ENCODE results near the gene HIPK4. TPM values are rescaled to one million over a fixed set of nuclear protein-coding genes. Genes with fewer than 3 reads are reported as not detected.

The HIPK4 gene
- total and polyA plus RNA-seq, 2 of the 4 experiments (the other 2 are of a cell fraction): 0.12 to 0.18 TPM

- intact Hi-C loops (cut with micrococcal nuclease): no loop called here
- H4K5ac ChIP-seq (ENCODE audit: low read depth, low read length): no peak overlapping the region
- H2BK20ac ChIP-seq (ENCODE audit: low read depth, low read length): no peak overlapping the region
- H4K91ac ChIP-seq (ENCODE audit: insufficient read depth, low read depth, low read length): no peak overlapping the region
- H3K18ac ChIP-seq (ENCODE audit: low read depth, low read length): no peak overlapping the region
- no peak overlapping the region for H3K27ac ChIP-seq (ENCODE audit: insufficient read depth, low read length)
- no peaks in the 10 kb centered on the region for H3K36me3 ChIP-seq (ENCODE audit: control insufficient read depth, insufficient read depth, low read length)
- no peak overlapping the region for H2AK5ac ChIP-seq (ENCODE audit: low read depth, low read length)
- no peak overlapping the region for H4K8ac ChIP-seq (ENCODE audit: low read depth in 2 of 2, low read length in 2 of 2)
- dilution Hi-C loops (cut with HindIII; ENCODE audit: low sequenced_read_pairs, unreplicated experiment): no loop called here
- ChIA-PET CTCF (no interaction called here), POLR2A (ENCODE audit: unreplicated experiment) (interaction anchor here (0.6 kb wide), 1 partner anchor 960 kb away, joined by 3 read pairs; the partner anchor contains the start of gene RPS16)
- H3K14ac ChIP-seq (replicated peaks; ENCODE audit: low read depth, low read length): no peak overlapping the region
- 0 out of 4 replicates have a peak, but pooled peaks cover 0 to 3% of the 10 kb centered on the region in 2 experiments for H3K79me1 ChIP-seq (ENCODE audit: low read depth in 1 of 2, low read length in 2 of 2)
- H3K4me1 ChIP-seq (ENCODE audit: control insufficient read depth, insufficient read depth, low read length): no peaks in the 10 kb centered on the region
- DNase-seq (no peak), ATAC-seq (ENCODE audit: low read depth) (no peak)
- no peak overlapping the region for H3K56ac ChIP-seq (ENCODE audit: extremely low read depth, insufficient read depth, low read length)
- H4K20me1 ChIP-seq (ENCODE audit: insufficient read depth, low read length): no peaks in the 10 kb centered on the region
- H3K4me2 ChIP-seq (ENCODE audit: low read depth, low read length): no peak overlapping the region
- TF ChIP-seq CEBPB (IDR thresholded peaks at IDR 0.05; ENCODE audit: low read depth, low read length): no peak
- no peak for TF ChIP-seq BHLHE40 (IDR thresholded peaks at IDR 0.05; ENCODE audit: low read depth, low read length)
- TF ChIP-seq MAFK (IDR thresholded peaks at IDR 0.05; ENCODE audit: low read depth, low read length): no peak
- no peak for TF ChIP-seq NFE2L2 (IDR thresholded peaks at IDR 0.05; ENCODE audit: low read depth, low read length)
- TF ChIP-seq CTCF (conservative IDR thresholded peaks at IDR 0.05; ENCODE audit: low read depth, low read length): no peak
- 91% methylated on average over 12 of the region's 14 CpGs; no CpG with 5 or more reads in 1 of the 2 experiments for WGBS, 2 experiments (ENCODE audit: extremely low coverage in 2 of 2, insufficient read length in 1 of 2)
- no peak overlapping the region for H2BK120ac ChIP-seq (ENCODE audit: low read depth, low read length)
- no peaks in the 10 kb centered on the region for H3K9me1 ChIP-seq (ENCODE audit: insufficient read depth, low read length)
- no peak overlapping the region for H3K23ac ChIP-seq (ENCODE audit: low read depth, low read length)
- no peaks in the 10 kb centered on the region for H3K9me3 ChIP-seq (ENCODE audit: control insufficient read depth, insufficient read depth, low read length)
- H3K4ac ChIP-seq (ENCODE audit: low read depth, low read length): no peak overlapping the region
- in situ Hi-C loops (cut with MboI; ENCODE audit: low sequenced_read_pairs): no loop called here
- no TSS peak for BruUV-seq (replicated peaks)
- no peak overlapping the region for H3K4me3 ChIP-seq (ENCODE audit: insufficient read depth, low read depth, low read length)
- H2BK5ac ChIP-seq (ENCODE audit: low read depth, low read length, poor library complexity, severe bottlenecking): no peak overlapping the region
- H2AFZ ChIP-seq (replicated peaks; ENCODE audit: low read length, poor library complexity): no peak overlapping the region
- no peak overlapping the region for H3K9ac ChIP-seq (ENCODE audit: low read depth, low read length)
- H2BK15ac ChIP-seq (ENCODE audit: low read depth, low read length): no peak overlapping the region
- no peak overlapping the region for H2AK9ac ChIP-seq (replicated peaks; ENCODE audit: low read depth, low read length, poor library complexity)
- H3K27me3 ChIP-seq (ENCODE audit: control insufficient read depth, insufficient read depth, low read length): no peaks in the 10 kb centered on the region
These were observed 6.0 kb upstream of the HIPK4 start for GRCh38 chr19:40395956-40396355.

All from IMR-90 (cell line).